ENCODE results near the gene TNRC18.

TNRC18 gene

DNA sequence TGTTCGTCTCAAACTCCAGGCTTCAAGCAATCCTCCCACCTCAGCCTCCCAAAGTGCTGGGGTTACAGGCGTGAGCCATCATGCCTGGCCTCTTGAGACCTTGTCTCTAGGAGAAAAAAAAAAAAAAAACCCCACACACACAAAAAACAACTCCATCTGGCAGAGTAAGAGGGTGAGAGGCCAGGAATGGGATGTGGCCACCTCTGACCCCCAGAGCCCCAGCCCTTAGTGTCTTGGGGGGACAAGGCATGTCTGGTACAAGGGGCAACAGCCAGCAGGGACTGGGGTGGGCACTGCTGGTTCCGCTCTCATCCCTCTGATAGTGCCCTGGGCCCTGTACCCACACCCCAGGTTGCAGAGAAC is 15.6 kb upstream of the TNRC18 start:
- H3K4me1 ChIP-seq (ENCODE audit: insufficient read depth, poor library complexity, severe bottlenecking), result no peaks in the 10 kb centered on the region
- no peak overlapping the region for H3K4me3 ChIP-seq (ENCODE audit: severe bottlenecking)
- ATAC-seq (ENCODE audit: low read depth) (no peak), DNase-seq (ENCODE audit: low spot score) (no peak)
- H3K36me3 ChIP-seq (ENCODE audit: low read depth), result no peaks in the 10 kb centered on the region; the same call in 1 of the 2 replicates
- no peak overlapping the region for H3K27ac ChIP-seq (ENCODE audit: poor library complexity, severe bottlenecking)
- TF ChIP-seq CTCF (IDR thresholded peaks at IDR 0.05; ENCODE audit: poor library complexity, severe bottlenecking), result no peak
- H3K27me3 ChIP-seq (ENCODE audit: insufficient read depth, poor library complexity, severe bottlenecking), result no peaks in the 10 kb centered on the region
- peaks cover 11% of the 10 kb centered on the region for H3K9me3 ChIP-seq (ENCODE audit: severe bottlenecking)

GRCh38 chr7:5437987-5438386 is 14.4 kb upstream of the TNRC18 start:
- TF ChIP-seq CTCF (IDR thresholded peaks at IDR 0.05; ENCODE audit: poor library complexity, severe bottlenecking), result no peak
- no peaks in the 10 kb centered on the region for H3K4me1 ChIP-seq (ENCODE audit: insufficient read depth, poor library complexity, severe bottlenecking)
- peaks cover 4% of the 10 kb centered on the region for H3K36me3 ChIP-seq (ENCODE audit: low read depth)
- no peak overlapping the region for H3K4me3 ChIP-seq (ENCODE audit: severe bottlenecking)
- DNase-seq (ENCODE audit: low spot score) (no peak), ATAC-seq (ENCODE audit: low read depth) (no peak)
- H3K27me3 ChIP-seq (ENCODE audit: insufficient read depth, poor library complexity, severe bottlenecking), result no peaks in the 10 kb centered on the region
- H3K9me3 ChIP-seq (ENCODE audit: severe bottlenecking), result peaks cover 11% of the 10 kb centered on the region
- no peak overlapping the region for H3K27ac ChIP-seq (ENCODE audit: poor library complexity, severe bottlenecking)

DNA sequence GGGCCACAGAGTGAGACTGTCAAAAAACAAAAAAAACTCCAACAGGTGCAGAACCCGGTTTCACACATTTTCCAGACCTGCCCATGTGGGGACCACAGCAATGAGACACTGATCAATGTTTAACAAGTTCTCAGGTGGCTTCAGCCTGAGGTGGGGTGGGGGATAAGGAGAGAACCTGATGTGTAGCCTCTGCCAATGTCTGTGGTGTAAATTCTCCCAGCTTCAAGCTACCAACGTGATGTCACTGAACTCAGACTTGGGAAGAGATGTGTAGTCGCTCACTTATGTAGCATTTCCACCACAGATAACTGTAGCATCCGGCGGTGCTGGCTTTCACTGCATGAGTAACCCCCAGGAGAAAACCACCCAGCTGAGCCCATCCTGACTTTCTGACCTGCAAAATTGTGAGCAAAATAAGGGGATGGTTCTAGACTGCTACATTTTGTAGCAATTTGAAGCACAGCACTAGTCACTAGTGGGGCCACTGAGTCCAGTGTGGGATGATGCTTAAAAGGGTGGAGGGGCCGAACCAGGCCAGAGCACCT is 13.8 kb upstream of the TNRC18 start:
- ATAC-seq (ENCODE audit: low read depth) (no peak), DNase-seq (ENCODE audit: low spot score) (no peak)
- Histone ChIP-seq H3K27me3 (ENCODE audit: insufficient read depth, poor library complexity, severe bottlenecking) (no peaks in the 10 kb centered on the region), H3K4me1 (ENCODE audit: insufficient read depth, poor library complexity, severe bottlenecking) (no peaks in the 10 kb centered on the region), H3K36me3 (ENCODE audit: low read depth) (peaks cover 5% of the 10 kb centered on the region), H3K9me3 (ENCODE audit: severe bottlenecking) (peaks cover 11% of the 10 kb centered on the region), H3K4me3 (ENCODE audit: severe bottlenecking) (no peak overlapping the region), H3K27ac (ENCODE audit: poor library complexity, severe bottlenecking) (no peak overlapping the region)
- TF ChIP-seq CTCF (IDR thresholded peaks at IDR 0.05; ENCODE audit: poor library complexity, severe bottlenecking), result no peak

DNA sequence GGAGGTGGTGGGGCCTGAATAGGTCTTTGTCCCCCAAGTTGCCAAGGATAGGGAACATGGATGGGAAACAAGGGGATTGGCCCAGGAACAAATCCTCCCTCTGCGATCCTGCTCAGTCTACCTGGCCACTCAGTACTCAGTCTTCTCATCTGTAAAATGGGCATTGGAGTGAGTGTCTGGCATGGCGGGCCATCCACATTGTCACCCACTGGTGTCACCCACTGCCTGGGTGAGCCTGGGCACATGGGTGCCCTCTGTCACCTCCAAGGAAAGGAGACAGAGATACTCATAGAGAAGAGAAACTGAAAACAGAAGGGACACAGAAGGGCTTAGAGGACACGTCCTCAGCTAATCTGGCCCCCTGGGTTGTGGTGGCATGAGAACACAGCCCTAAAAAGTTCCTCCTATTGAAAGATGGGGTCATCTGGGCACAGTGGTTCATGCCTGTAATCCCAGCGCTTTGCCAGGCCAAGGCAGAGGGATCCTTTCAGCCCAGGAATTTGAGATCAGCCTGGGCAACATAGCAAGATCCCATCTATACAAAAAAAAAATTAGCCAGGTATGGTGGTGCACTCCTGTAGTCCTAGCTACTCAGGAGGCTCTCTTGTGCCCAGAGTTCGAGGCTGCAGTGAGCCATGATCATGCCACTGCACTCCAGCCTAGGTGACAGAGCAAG is 12.5 kb upstream of the TNRC18 start:
- H3K4me1 ChIP-seq (ENCODE audit: insufficient read depth, poor library complexity, severe bottlenecking), result no peaks in the 10 kb centered on the region
- H3K4me3 ChIP-seq (ENCODE audit: severe bottlenecking), result no peak overlapping the region
- H3K27ac ChIP-seq (ENCODE audit: poor library complexity, severe bottlenecking), result no peak overlapping the region
- TF ChIP-seq CTCF (IDR thresholded peaks at IDR 0.05; ENCODE audit: poor library complexity, severe bottlenecking), result no peak
- DNase-seq (ENCODE audit: low spot score) (no peak), ATAC-seq (ENCODE audit: low read depth) (no peak)
- peaks cover 5% of the 10 kb centered on the region for H3K36me3 ChIP-seq (ENCODE audit: low read depth)
- H3K27me3 ChIP-seq (ENCODE audit: insufficient read depth, poor library complexity, severe bottlenecking), result no peaks in the 10 kb centered on the region
- peaks cover 11% of the 10 kb centered on the region for H3K9me3 ChIP-seq (ENCODE audit: severe bottlenecking)

DNA sequence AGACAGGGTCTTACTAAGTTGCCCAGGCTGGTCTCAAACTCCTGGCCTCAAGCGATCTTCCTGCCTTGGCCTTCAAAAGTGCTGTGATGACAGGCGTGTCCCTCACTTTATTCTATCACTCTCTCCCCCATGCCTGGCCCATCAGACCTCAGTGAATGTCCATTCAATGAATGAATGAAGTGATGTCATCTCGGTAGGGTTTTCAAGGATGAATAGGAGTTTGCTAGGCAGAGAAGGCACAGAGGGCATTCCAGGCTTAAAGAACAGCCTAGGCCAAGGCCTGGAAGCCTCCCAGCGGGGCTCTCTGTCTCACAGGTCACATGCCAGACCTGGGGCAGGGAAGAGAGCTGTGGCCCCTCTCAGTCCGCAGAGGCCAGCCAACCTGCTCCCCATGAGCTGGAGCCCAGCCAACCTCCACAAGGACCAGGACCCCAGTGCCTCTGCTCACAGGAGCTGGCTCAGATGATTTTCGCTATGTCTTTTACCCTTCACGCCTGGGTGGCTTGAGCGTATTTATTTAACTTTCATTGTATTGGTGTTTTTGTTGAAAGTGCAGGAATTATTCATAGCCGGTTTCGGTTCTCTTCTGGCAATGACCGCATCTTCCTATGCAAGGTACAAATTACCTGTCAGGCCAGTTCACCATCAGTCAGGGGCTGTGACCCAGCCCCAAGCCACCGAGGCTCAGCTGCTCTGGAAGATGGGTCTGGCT is 11.8 kb upstream of the TNRC18 start:
- Histone ChIP-seq H3K36me3 (ENCODE audit: low read depth) (peaks cover 5% of the 10 kb centered on the region), H3K4me1 (ENCODE audit: insufficient read depth, poor library complexity, severe bottlenecking) (peaks cover under 1% of the 10 kb centered on the region), H3K27me3 (ENCODE audit: insufficient read depth, poor library complexity, severe bottlenecking) (no peaks in the 10 kb centered on the region), H3K4me3 (ENCODE audit: severe bottlenecking) (no peak overlapping the region), H3K9me3 (ENCODE audit: severe bottlenecking) (peaks cover 11% of the 10 kb centered on the region), H3K27ac (ENCODE audit: poor library complexity, severe bottlenecking) (no peak overlapping the region)
- no peak for DNase-seq (ENCODE audit: low spot score)
- no peak for ATAC-seq (ENCODE audit: low read depth)
- TF ChIP-seq CTCF (IDR thresholded peaks at IDR 0.05; ENCODE audit: poor library complexity, severe bottlenecking), result no peak

All from RWPE2 (cell line).